GM21367 (cell line): Measurements from ENCODE around the gene PHF2.

Source experiments
- ATAC-seq: cut with Tn5 transposase; IDR thresholded peaks from one replicate; pipeline ENCODE4 v1.9.1; 2021; ENCODE audit not compliant: unreplicated experiment

The PHF2 gene

GRCh38 chr9:93585695-93586094 lies 9.3 kb downstream of the PHF2 start:
- ATAC-seq: no peak

GRCh38 chr9:93586290-93587057 lies 10.1 kb downstream of the PHF2 start:
- ATAC-seq: no peak

- ATAC-seq: no peak
Measured at GRCh38 chr9:93587284-93587650, 10.9 kb downstream of the PHF2 start.

DNA sequence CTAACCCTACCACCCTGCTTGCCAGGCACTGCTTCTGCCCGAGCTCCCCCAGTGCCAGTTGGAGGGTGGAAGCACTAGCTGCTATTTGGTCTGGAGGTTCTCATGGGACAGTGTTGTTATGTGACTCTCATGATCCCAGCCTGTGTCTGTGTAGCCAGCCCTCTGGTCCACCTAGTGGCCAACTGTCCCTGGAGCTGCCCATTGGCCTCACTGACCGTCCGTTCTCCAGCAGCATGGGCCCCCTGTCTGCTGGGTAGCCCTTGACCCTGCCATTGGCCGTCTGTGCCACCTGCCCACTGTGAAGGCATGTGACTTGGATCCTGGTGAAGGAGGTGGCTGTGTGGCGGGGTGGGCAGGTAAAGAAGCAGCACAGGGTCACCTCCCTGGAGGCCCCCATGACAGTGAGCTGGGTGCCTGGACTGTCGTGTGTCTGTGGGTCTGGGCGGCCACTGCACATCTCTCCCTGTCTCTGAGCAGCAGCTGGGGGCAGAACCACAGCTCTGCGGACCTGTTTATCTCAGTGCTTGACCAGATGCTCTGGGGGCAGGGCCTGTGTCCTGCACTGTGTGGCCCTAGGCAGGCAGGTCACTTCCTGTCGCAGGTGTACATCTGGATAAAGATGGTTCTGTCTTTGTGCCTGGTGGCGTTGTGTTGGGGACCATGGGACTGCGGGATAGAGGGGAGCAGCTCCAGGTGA lies 11.4 kb downstream of the PHF2 start:
- no peak for ATAC-seq

DNA sequence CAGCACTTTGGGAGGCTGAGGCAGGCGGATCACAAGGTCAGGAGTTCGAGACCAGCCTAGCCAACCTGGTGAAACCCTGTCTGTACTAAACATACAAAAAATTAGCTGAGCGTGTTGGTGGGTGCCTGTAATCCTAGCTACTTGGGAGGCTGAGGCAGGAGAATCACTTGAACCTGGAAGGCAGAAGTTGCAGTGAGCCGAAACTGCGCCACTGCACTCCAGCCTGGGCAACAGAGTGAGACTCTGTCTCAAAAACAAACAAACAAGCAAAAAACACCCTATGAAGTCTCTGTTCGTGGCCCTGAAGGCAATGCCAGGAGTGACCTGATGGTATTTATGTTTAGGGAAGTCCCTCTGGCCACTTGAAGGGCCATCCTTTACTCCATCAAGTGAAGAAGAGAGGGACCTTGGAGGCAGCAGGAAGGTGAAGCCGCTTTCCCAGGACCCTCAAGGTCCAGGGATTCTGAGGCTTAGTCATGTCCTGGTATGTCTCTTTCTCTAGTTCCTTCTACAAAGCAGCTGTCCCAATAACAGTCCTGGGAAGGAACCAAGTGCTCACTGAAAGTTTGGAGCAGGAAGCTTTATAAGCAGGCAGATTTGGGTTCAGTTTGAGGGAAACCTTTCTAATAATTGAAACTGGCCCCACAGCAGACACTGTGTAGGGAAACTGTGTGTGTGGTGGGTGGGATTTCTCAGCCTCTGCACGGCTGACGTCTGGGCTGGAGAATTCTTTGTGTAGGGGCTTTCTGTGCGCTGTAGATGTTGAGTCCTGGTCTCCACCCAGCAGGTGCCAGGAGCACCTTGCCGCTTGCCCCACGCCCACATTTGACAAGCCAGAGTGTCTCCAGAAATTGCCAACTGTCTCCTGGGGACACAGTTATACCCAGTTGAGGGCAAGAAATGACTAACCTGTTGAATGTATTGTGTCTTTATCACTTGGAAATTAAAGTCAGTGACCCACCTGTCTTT lies 12.5 kb downstream of the PHF2 start:
- no peak for ATAC-seq

DNA sequence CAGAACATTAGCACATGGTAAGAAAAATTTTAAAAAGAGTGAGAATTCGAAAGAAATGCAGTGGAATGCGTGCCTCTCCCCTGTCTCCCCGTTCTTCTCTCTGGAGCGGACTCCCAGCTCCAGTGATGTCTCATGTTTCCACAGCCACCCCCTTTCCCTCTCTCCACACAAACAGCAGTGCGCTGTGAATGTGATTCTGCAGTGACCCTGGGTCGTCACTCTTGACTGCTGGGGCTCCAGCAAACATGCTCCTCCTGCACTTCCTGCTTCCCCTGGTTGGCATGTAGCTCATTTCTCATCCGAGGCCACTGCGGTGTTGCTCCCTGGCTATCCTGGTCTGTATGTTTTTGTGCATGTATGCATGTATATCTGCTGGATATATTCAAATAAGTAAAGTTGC lies 13.3 kb downstream of the PHF2 start:
- no peak for ATAC-seq

- no peak for ATAC-seq
Measured at GRCh38 chr9:93590609-93591234, 14.3 kb downstream of the PHF2 start.

DNA sequence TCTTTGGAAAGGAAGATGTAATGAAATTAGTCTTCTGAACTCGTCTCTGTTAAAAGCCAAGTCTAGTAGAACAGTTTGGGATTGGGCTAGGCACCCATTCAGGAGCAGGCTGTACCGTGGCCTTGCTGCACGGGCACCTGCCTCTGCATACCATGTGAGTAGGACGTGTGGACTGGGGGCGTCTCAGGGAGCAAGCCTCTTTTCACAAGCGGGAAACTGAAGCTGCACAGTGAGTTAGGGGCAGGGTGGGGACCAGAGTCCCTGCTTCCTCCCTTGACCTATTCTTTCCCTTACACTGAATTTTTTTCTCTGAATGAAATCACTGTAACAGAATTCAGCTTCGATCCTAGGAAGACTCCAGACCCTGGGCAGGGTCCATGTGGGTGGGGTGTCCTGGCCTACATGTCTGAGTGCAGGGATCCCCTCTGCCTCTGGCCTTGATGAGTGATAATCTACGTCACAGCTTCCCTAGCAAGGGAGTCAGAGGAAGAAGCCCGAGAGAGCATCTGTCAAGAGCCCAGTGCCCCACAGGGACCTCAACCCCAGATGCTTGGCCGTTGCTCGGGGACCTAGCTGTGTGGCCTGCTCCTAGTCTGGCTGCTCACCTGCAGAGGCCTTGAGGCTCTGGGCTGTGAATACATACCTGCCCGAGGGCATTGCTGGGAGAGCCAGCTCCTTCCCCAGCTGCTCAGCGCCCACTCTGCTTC lies 15.1 kb downstream of the PHF2 start:
- no peak for ATAC-seq

DNA sequence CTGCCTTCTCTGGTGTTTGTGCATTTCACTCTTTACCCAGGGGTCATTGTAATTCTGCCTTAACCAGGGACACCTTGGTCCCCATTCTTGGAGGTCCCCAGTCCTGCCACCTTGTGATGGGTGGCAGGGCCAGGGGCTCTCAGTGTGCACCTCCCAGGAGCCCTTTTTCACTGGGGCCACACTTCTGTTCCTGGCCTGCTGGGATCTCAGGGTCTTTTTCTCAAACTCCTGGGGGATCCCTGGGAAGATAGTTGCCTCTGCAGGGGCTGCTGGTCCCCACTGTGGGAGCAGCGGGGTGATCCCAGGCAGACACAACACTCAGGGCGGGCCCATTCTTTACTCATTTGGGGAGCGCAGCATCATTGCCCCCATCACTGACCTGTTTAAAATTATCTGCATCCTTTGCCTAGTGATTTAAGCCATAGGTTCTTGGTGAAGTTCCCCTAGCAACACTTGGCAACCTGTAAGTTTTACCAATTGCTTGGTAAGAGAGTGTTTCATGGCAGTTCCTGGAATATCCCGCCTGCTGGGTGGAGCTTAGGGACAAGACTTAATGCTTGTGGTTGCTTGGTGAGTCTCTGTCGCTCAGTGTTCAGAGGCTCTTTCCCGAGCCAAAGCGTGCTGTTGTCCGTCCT lies 15.7 kb downstream of the PHF2 start:
- ATAC-seq: no peak

GRCh38 chr9:93592643-93593021 lies 16.2 kb downstream of the PHF2 start:
- ATAC-seq: no peak

DNA sequence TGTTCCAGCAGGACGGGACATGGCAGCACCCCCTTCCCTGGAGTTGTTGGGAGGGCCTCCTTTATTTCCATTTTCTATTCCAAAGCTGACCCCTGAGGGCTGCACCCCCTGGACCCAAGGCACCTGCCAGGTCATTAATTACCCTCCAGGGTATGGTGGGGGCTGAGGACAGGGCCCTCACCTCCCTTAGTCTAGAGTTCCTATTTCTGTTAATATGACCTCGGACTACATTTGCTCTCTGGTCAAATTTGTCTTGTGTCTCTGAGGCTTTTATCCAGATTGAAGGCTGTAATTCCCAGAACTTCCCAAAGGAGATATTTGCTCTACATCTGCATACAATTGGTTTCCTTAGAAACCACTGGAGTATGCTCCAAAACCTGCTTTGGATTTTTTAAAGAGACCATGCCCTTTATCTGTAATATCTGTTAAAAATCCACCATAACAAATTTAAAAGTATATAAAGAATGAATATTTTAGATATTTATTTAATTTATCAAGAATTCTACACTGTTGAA lies 16.8 kb downstream of the PHF2 start:
- no peak for ATAC-seq

- no peak for ATAC-seq
Measured at GRCh38 chr9:93594041-93594756, 17.8 kb downstream of the PHF2 start.

DNA sequence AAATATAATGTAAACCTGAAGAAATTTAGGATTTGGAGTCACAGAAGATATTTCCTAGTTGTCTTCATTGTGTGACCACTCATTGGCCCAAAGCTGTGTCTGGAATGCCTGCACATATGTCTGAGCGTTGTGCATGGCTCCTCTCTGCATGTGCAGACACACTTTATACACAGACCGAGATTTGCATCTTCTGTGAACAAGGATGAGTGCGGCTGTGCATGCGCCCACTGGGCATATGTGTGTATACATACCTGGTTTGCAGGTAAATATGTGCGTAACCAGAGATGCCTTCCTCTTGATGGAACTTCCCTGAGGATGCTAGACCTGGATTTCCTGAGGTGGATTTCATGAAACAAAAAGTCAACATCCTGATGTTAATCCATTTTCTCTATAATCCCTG lies 19.1 kb downstream of the PHF2 start:
- no peak for ATAC-seq

DNA sequence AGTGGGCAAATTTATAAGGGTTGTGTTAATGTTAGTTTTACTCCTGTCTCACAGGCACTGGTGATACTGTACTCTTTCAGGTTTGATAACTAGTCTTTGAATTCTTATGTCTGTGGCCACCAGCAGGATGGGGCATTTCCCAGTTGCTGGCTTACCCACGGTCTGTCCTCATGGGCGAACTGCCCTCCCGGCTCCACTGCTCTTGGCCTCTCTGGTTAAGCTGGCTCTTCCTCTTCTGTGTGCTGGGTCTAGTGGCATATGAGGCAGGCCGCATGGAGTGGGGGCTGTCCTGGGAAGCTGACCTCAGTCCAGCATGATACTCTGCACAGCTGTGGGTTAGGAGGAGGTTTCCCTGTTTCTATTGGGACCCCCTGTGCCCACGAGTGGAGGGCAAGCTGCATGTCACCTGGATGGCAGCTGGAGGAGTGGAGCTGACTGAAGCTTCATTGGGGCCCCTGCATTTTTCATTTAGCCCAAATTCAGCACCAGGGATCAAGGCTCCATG lies 19.5 kb downstream of the PHF2 start:
- no peak for ATAC-seq

DNA sequence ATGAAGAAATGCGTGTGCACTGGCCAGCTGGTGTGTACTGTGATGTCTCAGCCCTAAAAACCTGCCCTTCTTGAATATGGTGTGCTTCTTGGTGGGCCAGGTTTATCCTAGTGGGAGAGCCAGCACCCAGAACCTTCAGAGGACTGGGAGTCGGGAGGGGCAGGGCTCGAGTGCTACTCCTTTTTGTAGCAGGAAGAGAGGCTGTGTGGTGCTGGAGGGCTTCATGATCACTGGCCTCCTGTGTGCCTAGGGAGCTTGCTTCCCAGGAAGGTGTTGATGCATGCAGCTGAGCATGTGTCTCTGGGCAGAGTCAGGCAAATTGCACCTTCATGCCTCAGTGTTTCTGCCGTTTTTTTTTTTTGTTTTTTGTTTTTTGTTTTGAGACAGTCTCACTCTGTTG lies 20.0 kb downstream of the PHF2 start:
- ATAC-seq: no peak

- ATAC-seq: no peak
Measured at GRCh38 chr9:93597142-93597706, 20.8 kb downstream of the PHF2 start.

DNA sequence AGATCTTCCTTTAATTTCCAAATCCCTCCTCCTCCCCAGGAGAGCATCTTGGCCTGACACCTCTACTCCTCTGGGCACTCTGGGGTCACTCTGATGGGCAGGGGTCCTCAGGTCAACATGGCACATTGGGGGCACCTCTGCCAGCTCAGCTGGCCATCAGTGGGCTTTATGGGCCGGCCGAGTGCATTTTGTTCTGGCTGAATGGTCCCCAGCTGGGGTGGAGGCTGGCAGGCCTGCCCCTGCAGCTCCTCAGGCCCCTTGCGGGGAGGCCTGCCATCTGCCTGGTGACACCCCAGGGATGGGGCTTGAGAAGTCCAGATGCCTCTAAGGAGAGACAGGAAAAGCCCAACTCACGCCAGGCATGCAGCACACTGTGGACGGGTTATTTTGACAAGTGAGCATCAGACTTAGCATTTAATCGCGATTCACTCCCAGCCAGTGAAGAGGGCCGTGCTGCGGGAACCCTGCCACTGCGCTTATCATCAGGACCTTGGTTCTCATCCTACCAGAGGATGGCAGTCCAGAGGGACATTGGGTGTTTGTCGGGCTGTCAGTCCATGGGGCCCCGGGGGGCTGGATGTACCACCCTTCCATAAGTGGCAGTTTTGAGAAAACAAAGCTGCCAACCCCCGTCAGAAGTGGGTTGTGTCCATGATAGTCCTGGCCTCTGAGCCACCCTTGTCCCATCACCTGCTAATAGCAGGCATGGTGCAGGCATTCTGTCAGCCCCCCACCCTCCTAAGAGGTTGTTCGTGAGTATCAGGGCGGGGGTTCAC lies 21.7 kb downstream of the PHF2 start:
- no peak for ATAC-seq
